Endometrial microvascular endothelial cells (primary cell): Measurements from ENCODE around the gene ZDHHC6. TPM values are rescaled to one million over a fixed set of nuclear protein-coding genes. Genes with fewer than 3 reads are reported as not detected.
"Not testable (repeated sequence)": the region's sequence is repeated elsewhere in the genome, so short reads cannot be mapped to it uniquely, and the experiment has no call there.

ENCODE experiments used
- in situ Hi-C: cut with HindIII; loops from 2 replicates; pipeline ENCODE4 v1.10.0; 2017; ENCODE audit warnings: low sequenced_read_pairs, low pct_unique_long_range_greater_than_20kb; ENCODE audit errors: inconsistent ontology term
- total RNA-seq: library from RNA; depleted of rRNA; stranded (reverse); fragments of >200 nt; gene quantifications from one replicate; pipeline ENCODE4 v1.2.3, GENCODE V29; 2015; ENCODE audit errors: inconsistent ontology term

Gene ZDHHC6
- total RNA-seq, 1 donor from 2014 or later: 39.9 TPM

GRCh38 chr10:112397592-112397991, 49.1 kb downstream of the ZDHHC6 start:
- in situ Hi-C loops: no loop called here

GRCh38 chr10:112395809-112396530, 50.7 kb downstream of the ZDHHC6 start:
- in situ Hi-C loops: no loop called here

- in situ Hi-C loops: no loop called here
Observed at GRCh38 chr10:112394475-112394875, 52.2 kb downstream of the ZDHHC6 start.

- in situ Hi-C loops: no loop called here
Observed at GRCh38 chr10:112393827-112394226, 52.9 kb downstream of the ZDHHC6 start.

- in situ Hi-C loops: no loop called here
Observed at GRCh38 chr10:112393341-112393740, 53.4 kb downstream of the ZDHHC6 start.

GRCh38 chr10:112390125-112390703, 56.5 kb downstream of the ZDHHC6 start:
- in situ Hi-C loops: no loop called here

GRCh38 chr10:112389271-112389822, 57.4 kb downstream of the ZDHHC6 start:
- in situ Hi-C loops: no loop called here

GRCh38 chr10:112388548-112388947, 58.2 kb downstream of the ZDHHC6 start:
- in situ Hi-C loops: no loop called here

GRCh38 chr10:112388056-112388455, 58.7 kb downstream of the ZDHHC6 start:
- in situ Hi-C loops: not testable (repeated sequence)

- in situ Hi-C loops: no loop called here
Observed at GRCh38 chr10:112385201-112385600, 61.5 kb downstream of the ZDHHC6 start.

- in situ Hi-C loops: no loop called here
Observed at GRCh38 chr10:112384141-112384540, 62.6 kb downstream of the ZDHHC6 start.

- in situ Hi-C loops: no loop called here
Observed at GRCh38 chr10:112383325-112383724, 63.4 kb downstream of the ZDHHC6 start.

- in situ Hi-C loops: no loop called here
Observed at GRCh38 chr10:112382515-112383235, 64.0 kb downstream of the ZDHHC6 start.

Other genes with a start within 250 kb of the ZDHHC6 start
- not detected for gene TECTB, start 163.5 kb downstream of the ZDHHC6 start, total RNA-seq
- 89.1 TPM for gene ACSL5, start 72.8 kb downstream of the ZDHHC6 start, total RNA-seq
- gene VTI1A, start 301 bp upstream of the ZDHHC6 start, total RNA-seq: 40.9 TPM